WI38 (cell line): ENCODE measurements around the gene DOLK.

Experiments
- H3K4me3 ChIP-seq: 2 replicates; pipeline ENCODE4 v1.5.1; 2011; ENCODE audit warnings: low read depth, mild to moderate bottlenecking, control low read depth, low read length
- CTCF ChIP-seq: IDR thresholded peaks from 2 replicates; pipeline ENCODE4 v1.5.1; 2012; ENCODE audit warnings: low read depth, mild to moderate bottlenecking, control low read depth, low read length

The DOLK gene

GRCh38 chr9:128928624-128929023 is 18.8 kb downstream of the DOLK start:
- no peak for TF ChIP-seq CTCF
- H3K4me3 ChIP-seq = no peak overlapping the region

GRCh38 chr9:128927731-128928411 is 19.5 kb downstream of the DOLK start:
- H3K4me3 ChIP-seq = no peak overlapping the region
- peak; percentile 85 for TF ChIP-seq CTCF

GRCh38 chr9:128923493-128923883 is 23.9 kb downstream of the DOLK start:
- no peak overlapping the region for H3K4me3 ChIP-seq
- no peak for TF ChIP-seq CTCF

- peak overlapping the region; percentile 62 for H3K4me3 ChIP-seq
- no peak for TF ChIP-seq CTCF
Observed at GRCh38 chr9:128921881-128922763, 25.3 kb downstream of the DOLK start.

- no peak for TF ChIP-seq CTCF
- H3K4me3 ChIP-seq = peak within 1 kb of the TSS; percentile 62
Observed at GRCh38 chr9:128920381-128921058, 26.9 kb downstream of the DOLK start, which contains the start of gene PHYHD1. Gene PHYHD1, plus strand, starts transcription at chr9:128920982. Its CDS starts 1,342 bp downstream, at chr9:128922324.

- H3K4me3 ChIP-seq = no peak overlapping the region
- no peak for TF ChIP-seq CTCF
Observed at GRCh38 chr9:128919402-128920089, 27.9 kb downstream of the DOLK start.
